Endothelial cell of umbilical vein (primary cell): Measurements from ENCODE around the gene PRRC2B. TPM values are rescaled to one million over a fixed set of nuclear protein-coding genes. Genes with fewer than 3 reads are reported as not detected.
A peak's percentile ranks its signal among the peaks of the same experiment; 100 is the strongest.
"Not testable (repeated sequence)": the region's sequence is repeated elsewhere in the genome, so short reads cannot be mapped to it uniquely, and the experiment has no call there.

ENCODE experiments used
- BruUV-seq: library from RNA; stranded (reverse); fragments of 400-500 nt; replicated peaks from 2 replicates; lab custom pipeline; 2021; lab: Mats Ljungman, UMichigan
- CTCF ChIA-PET: fragments of 300-600, 350-600 bp; sonication (Branson Sonifier 250); formaldehyde crosslinking; loops from one replicate; lab custom pipeline; 2021; ENCODE audit warnings: antibody characterized with exemption, inconsistent platforms; lab: Charles Lee
- POLR2A ChIA-PET: fragments of 300-600, 350-600 bp; sonication (Branson Sonifier 250); formaldehyde crosslinking; loops from one replicate; lab custom pipeline; 2021; ENCODE audit warnings: antibody characterized with exemption, inconsistent platforms; lab: Charles Lee
- DNase-seq: peaks from one replicate; pipeline ENCODE4 v3.0.0-alpha.2; 2011; ENCODE audit warnings: low read depth, low spot score
- FAIRE-seq: peaks from 2 replicates; lab custom pipeline; 2011; peaks lifted over from hg19 to GRCh38; lab: Jason Lieb, UNC
- H2AFZ ChIP-seq: 2 replicates; pipeline ENCODE4 v1.6.0; 2012; ENCODE audit warnings: low read depth, low read length, control low read depth, inconsistent platforms
- H3K27ac ChIP-seq: 2 replicates; pipeline ENCODE4 v1.5.1; 2011; ENCODE audit warnings: low read depth, mild to moderate bottlenecking, control low read depth, low read length, moderate library complexity; ENCODE audit not compliant: insufficient read depth
- H3K27me3 ChIP-seq, 2 experiments: 2 replicates each; pipeline versions ENCODE4 v1.6.0 to v1.6.1; 2011; ENCODE audit warnings: low read length in 2 of 2, mixed read lengths in 1 of 2; ENCODE audit not compliant: control insufficient read depth in 2 of 2, insufficient read depth in 2 of 2
- H3K36me3 ChIP-seq, 2 experiments: 2 replicates in 1 of 2; 3 replicates in 1 of 2; pipeline ENCODE4 v1.5.1; 2011; ENCODE audit warnings: low read length in 2 of 2, mild to moderate bottlenecking in 1 of 2, moderate library complexity in 1 of 2; ENCODE audit not compliant: control insufficient read depth in 2 of 2, insufficient read depth in 2 of 2; ENCODE audit errors: extremely low read depth in 1 of 2
- H3K4me1 ChIP-seq: 3 replicates; pipeline ENCODE4 v1.5.1; 2011; ENCODE audit warnings: mild to moderate bottlenecking, low read length; ENCODE audit not compliant: control insufficient read depth, insufficient read depth; ENCODE audit errors: extremely low read depth
- H3K4me2 ChIP-seq: 2 replicates; pipeline ENCODE4 v1.6.1; 2011; ENCODE audit warnings: low read length, control low read depth, mixed read lengths; ENCODE audit not compliant: insufficient read depth
- H3K4me3 ChIP-seq, 3 experiments: fragments of 200-600 bp in 1 of 3; sonication (generic), shearing (Covaris generic) in 1 of 3; replicated peaks in 1 of 3; 2 replicates each; pipeline ENCODE4 v1.5.1; 2011 to 2016; ENCODE audit warnings: control low read depth in 3 of 3, low read length in 3 of 3, mild to moderate bottlenecking in 2 of 3, inconsistent platforms in 1 of 3, low read depth in 1 of 3, moderate library complexity in 1 of 3; ENCODE audit not compliant: insufficient read depth in 1 of 3
- H3K79me2 ChIP-seq: 2 replicates; pipeline ENCODE4 v1.6.0; 2012; ENCODE audit warnings: low read length, inconsistent platforms; ENCODE audit not compliant: control insufficient read depth, insufficient read depth
- H3K9ac ChIP-seq: replicated peaks from 2 replicates; pipeline ENCODE3; 2011; ENCODE audit warnings: low read length, control low read depth; ENCODE audit not compliant: insufficient read depth; ENCODE audit errors: extremely low read depth
- H3K9me1 ChIP-seq: replicated peaks from 3 replicates; pipeline ENCODE4 v1.6.0; 2011; ENCODE audit warnings: mild to moderate bottlenecking, low read length; ENCODE audit not compliant: control insufficient read depth, insufficient read depth; ENCODE audit errors: extremely low read depth
- H3K9me3 ChIP-seq: replicated peaks from 2 replicates; pipeline ENCODE4 v1.5.1; 2012; ENCODE audit warnings: low read length, inconsistent platforms; ENCODE audit not compliant: control insufficient read depth, insufficient read depth
- H4K20me1 ChIP-seq: replicated peaks from 2 replicates; pipeline ENCODE3; 2011; ENCODE audit warnings: mild to moderate bottlenecking, low read length; ENCODE audit not compliant: control insufficient read depth, insufficient read depth; ENCODE audit errors: extremely low read depth
- EZH2 ChIP-seq: IDR thresholded peaks from 2 replicates; pipeline ENCODE4 v1.6.1; 2012; ENCODE audit warnings: borderline replicate concordance, low read depth, mild to moderate bottlenecking, moderate library complexity, low read length, inconsistent platforms; ENCODE audit not compliant: severe bottlenecking
- GATA2 ChIP-seq: IDR thresholded peaks from 2 replicates; pipeline ENCODE4 v1.7.0; 2011; ENCODE audit warnings: low read depth, mild to moderate bottlenecking, moderate library complexity, mixed read lengths, low read length; ENCODE audit not compliant: insufficient read length, insufficient read depth
- JUN ChIP-seq: IDR thresholded peaks from 2 replicates; pipeline ENCODE4 v1.6.1; 2011; ENCODE audit warnings: borderline replicate concordance, low read depth; ENCODE audit not compliant: insufficient read length, insufficient read depth
- MYC ChIP-seq: IDR thresholded peaks from one replicate; pipeline ENCODE4 v1.6.1; 2011; ENCODE audit warnings: mild to moderate bottlenecking, low read depth, low read length
- POLR2A ChIP-seq: IDR thresholded peaks from 2 replicates; pipeline ENCODE4 v1.6.1; 2012; ENCODE audit warnings: low read depth, mild to moderate bottlenecking, control low read depth, low read length
- POLR2AphosphoS5 ChIP-seq: IDR thresholded peaks from 2 replicates; pipeline ENCODE4 v1.6.1; 2012; ENCODE audit warnings: low read depth, mild to moderate bottlenecking, control low read depth, low read length, moderate library complexity; ENCODE audit not compliant: insufficient read depth
- dilution Hi-C: fragments of 300-500 bp; cut with MboI; formaldehyde crosslinking; loops from one replicate; pipeline ENCODE4 v1.15.0; 2019; ENCODE audit warnings: low sequenced_read_pairs; ENCODE audit not compliant: extremely low pct_ligation_motif_present
- intact Hi-C: fragments of 100-400 bp; cut with micrococcal nuclease; formaldehyde crosslinking; loops from one replicate; pipeline ENCODE4 v1.10.0; 2022
- polyA plus RNA-seq, 4 experiments: library from polyadenylated mRNA; depleted of rRNA in 3 of 4; stranded (reverse) in 3 of 4; unstranded in 1 of 4; fragments of >200 nt; gene quantifications; 2 replicates each; pipeline versions ENCODE4 v1.2.1 to v1.2.3, GENCODE V29; 2011 to 2012; ENCODE audit warnings: missing spikeins in 1 of 4
- total RNA-seq: library from RNA; stranded (reverse); gene quantifications from 2 replicates; pipeline ENCODE4 v1.2.3, GENCODE V29; 2021
- TF ChIP-seq, protein P1 (sequence below): IDR thresholded peaks from 2 replicates; pipeline ENCODE4 v1.6.1; 2011; ENCODE audit not compliant: insufficient read depth, insufficient read length

Gene PRRC2B
- total and polyA plus RNA-seq, 2 donors (not counting 3 experiments of a cell fraction or from before 2014, with no cell fraction given) = 35.6 to 256 TPM

GRCh38 chr9:131370638-131371037 is 23.2 kb upstream of the PRRC2B start:
- no TSS peak for BruUV-seq
- TF ChIP-seq GATA2 (no peak), MYC (no peak), EZH2 (no peak), POLR2AphosphoS5 (no peak), JUN (no peak), POLR2A (no peak)
- TF ChIP-seq, protein P1, sequence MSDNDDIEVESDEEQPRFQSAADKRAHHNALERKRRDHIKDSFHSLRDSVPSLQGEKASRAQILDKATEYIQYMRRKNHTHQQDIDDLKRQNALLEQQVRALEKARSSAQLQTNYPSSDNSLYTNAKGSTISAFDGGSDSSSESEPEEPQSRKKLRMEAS = no peak
- dilution Hi-C loops = no loop called here
- H2AFZ ChIP-seq = no peak overlapping the region
- H3K4me1 ChIP-seq = peaks cover 7% of the 10 kb centered on the region
- no peak overlapping the region for H3K9ac ChIP-seq
- no peak for DNase-seq
- FAIRE-seq = no peak
- no peaks in the 10 kb centered on the region for H3K79me2 ChIP-seq
- no peak overlapping the region for H3K4me2 ChIP-seq
- intact Hi-C loops = no loop called here
- ChIA-PET CTCF (interaction anchor here (1.1 kb wide), 1 partner anchor 9 kb away, joined by 3 read pairs; no protein-coding TSS in a partner anchor), POLR2A (no interaction called here)
- no peaks in the 10 kb centered on the region for H3K36me3 ChIP-seq
- H3K27me3 ChIP-seq = no peaks in the 10 kb centered on the region
- no peak overlapping the region for H3K27ac ChIP-seq
- no peaks in the 10 kb centered on the region for H3K9me1 ChIP-seq
- H3K9me3 ChIP-seq = no peaks in the 10 kb centered on the region
- H4K20me1 ChIP-seq = no peaks in the 10 kb centered on the region
- H3K4me3 ChIP-seq = no peak overlapping the region

DNA sequence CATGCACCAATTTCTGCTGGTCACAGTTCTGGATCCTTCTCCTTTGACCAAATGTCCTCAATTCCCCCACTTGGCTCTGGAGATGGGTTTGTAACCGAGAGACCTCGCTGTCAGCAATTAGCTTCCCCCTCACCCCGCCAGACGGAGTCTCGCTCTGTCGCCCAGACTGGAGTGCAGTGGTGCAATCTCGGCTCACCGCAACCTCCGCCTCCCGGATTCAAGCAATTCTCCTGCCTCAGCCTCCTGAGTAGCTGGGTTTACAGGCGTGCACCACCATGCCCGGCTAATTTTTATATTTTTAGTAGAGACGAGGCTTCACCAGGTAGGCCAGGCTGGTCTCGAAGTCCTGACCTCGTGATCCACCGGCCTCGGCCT is 21.3 kb upstream of the PRRC2B start:
- H3K36me3 ChIP-seq, H3K4me1 ChIP-seq, intact Hi-C loops, H4K20me1 ChIP-seq, dilution Hi-C loops, H3K9ac ChIP-seq, FAIRE-seq, H3K27me3 ChIP-seq, DNase-seq, BruUV-seq, H3K9me3 ChIP-seq, H3K9me1 ChIP-seq, H3K27ac ChIP-seq, H3K79me2 ChIP-seq: not testable (repeated sequence)
- Histone ChIP-seq H2AFZ (peak overlapping the region; percentile 87), H3K4me2 (peak overlapping the region; percentile 65), H3K4me3 (peak overlapping the region; percentile 33 to 69 (median 64))
- ChIA-PET CTCF (interaction anchor here (1.2 to 2.1 kb wide), 6 partner anchors 12 to 60 kb away, joined by 4 to 8 read pairs (median 6); no protein-coding TSS in a partner anchor), POLR2A (interaction anchor here (0.6 kb wide), 1 partner anchor 8 kb away, joined by 8 read pairs; no protein-coding TSS in a partner anchor)

- H3K9me1 ChIP-seq, DNase-seq, H3K36me3 ChIP-seq, H4K20me1 ChIP-seq, H3K27ac ChIP-seq, H3K4me1 ChIP-seq, CTCF ChIA-PET, H3K9me3 ChIP-seq, H3K4me3 ChIP-seq, H3K79me2 ChIP-seq, H2AFZ ChIP-seq, H3K27me3 ChIP-seq, dilution Hi-C loops, H3K4me2 ChIP-seq, intact Hi-C loops, FAIRE-seq, BruUV-seq, H3K9ac ChIP-seq, POLR2A ChIA-PET: not testable (repeated sequence)
These were observed 19.2 kb upstream of the PRRC2B start for GRCh38 chr9:131374638-131375037.
